RWPE2 (cell line): ENCODE data around the gene ELOB.

Experiments
- ATAC-seq: fragments of 200-7000 bp; cut with Tn5 transposase; 3 replicates; pipeline ENCODE4 v1.9.1; 2021; ENCODE audit warnings: low read depth
- DNase-seq: peaks from one replicate; pipeline ENCODE4 v3.0.0-alpha.2; 2020; ENCODE audit warnings: low spot score
- H3K27ac ChIP-seq: fragments of 450-650 bp; 2 replicates; pipeline ENCODE4 v1.5.1; 2017; ENCODE audit warnings: mild to moderate bottlenecking; ENCODE audit not compliant: poor library complexity, severe bottlenecking
- H3K27me3 ChIP-seq: fragments of 250-450 bp; sonication (Bioruptor Pico); 2 replicates; pipeline ENCODE4 v1.5.1; 2021; ENCODE audit warnings: mild to moderate bottlenecking, moderate library complexity; ENCODE audit not compliant: insufficient read depth, poor library complexity, severe bottlenecking
- H3K36me3 ChIP-seq: fragments of 250-450 bp; sonication (Bioruptor Pico); 2 replicates; pipeline ENCODE4 v1.5.1; 2020; ENCODE audit warnings: low read depth, mild to moderate bottlenecking, moderate library complexity
- H3K4me1 ChIP-seq: fragments of 250-450 bp; sonication (Bioruptor Pico); 2 replicates; pipeline ENCODE4 v1.5.1; 2021; ENCODE audit warnings: mild to moderate bottlenecking, moderate library complexity; ENCODE audit not compliant: insufficient read depth, poor library complexity, severe bottlenecking
- H3K4me3 ChIP-seq: fragments of 250-450 bp; sonication (Bioruptor Pico); 2 replicates; pipeline ENCODE4 v1.5.1; 2021; ENCODE audit warnings: mild to moderate bottlenecking, moderate library complexity; ENCODE audit not compliant: severe bottlenecking
- H3K9me3 ChIP-seq: fragments of 250-450 bp; sonication (Bioruptor Pico); 2 replicates; pipeline ENCODE4 v1.5.1; 2021; ENCODE audit warnings: mild to moderate bottlenecking, moderate library complexity; ENCODE audit not compliant: severe bottlenecking
- CTCF ChIP-seq: fragments of 450-650 bp; IDR thresholded peaks from one replicate; pipeline ENCODE4 v1.5.1; 2017; ENCODE audit warnings: mild to moderate bottlenecking, moderate library complexity; ENCODE audit not compliant: poor library complexity, severe bottlenecking

Gene ELOB

GRCh38 chr16:2741168-2741567 is 35.9 kb downstream of the ELOB start:
- no peak for TF ChIP-seq CTCF
- Histone ChIP-seq H3K27ac (no peak overlapping the region), H3K4me3 (no peak overlapping the region), H3K27me3 (no peaks in the 10 kb centered on the region), H3K36me3 (no peaks in the 10 kb centered on the region), H3K9me3 (no peaks in the 10 kb centered on the region), H3K4me1 (no peaks in the 10 kb centered on the region)
- no peak for DNase-seq
- no peak for ATAC-seq

- no peaks in the 10 kb centered on the region for H3K9me3 ChIP-seq
- no peak for TF ChIP-seq CTCF
- no peak for ATAC-seq
- H3K4me1 ChIP-seq = no peaks in the 10 kb centered on the region
- no peak for DNase-seq
- H3K36me3 ChIP-seq = no peaks in the 10 kb centered on the region
- no peaks in the 10 kb centered on the region for H3K27me3 ChIP-seq
- no peak overlapping the region for H3K4me3 ChIP-seq
- H3K27ac ChIP-seq = no peak overlapping the region
These were observed 36.6 kb downstream of the ELOB start for GRCh38 chr16:2740476-2740875.

DNA sequence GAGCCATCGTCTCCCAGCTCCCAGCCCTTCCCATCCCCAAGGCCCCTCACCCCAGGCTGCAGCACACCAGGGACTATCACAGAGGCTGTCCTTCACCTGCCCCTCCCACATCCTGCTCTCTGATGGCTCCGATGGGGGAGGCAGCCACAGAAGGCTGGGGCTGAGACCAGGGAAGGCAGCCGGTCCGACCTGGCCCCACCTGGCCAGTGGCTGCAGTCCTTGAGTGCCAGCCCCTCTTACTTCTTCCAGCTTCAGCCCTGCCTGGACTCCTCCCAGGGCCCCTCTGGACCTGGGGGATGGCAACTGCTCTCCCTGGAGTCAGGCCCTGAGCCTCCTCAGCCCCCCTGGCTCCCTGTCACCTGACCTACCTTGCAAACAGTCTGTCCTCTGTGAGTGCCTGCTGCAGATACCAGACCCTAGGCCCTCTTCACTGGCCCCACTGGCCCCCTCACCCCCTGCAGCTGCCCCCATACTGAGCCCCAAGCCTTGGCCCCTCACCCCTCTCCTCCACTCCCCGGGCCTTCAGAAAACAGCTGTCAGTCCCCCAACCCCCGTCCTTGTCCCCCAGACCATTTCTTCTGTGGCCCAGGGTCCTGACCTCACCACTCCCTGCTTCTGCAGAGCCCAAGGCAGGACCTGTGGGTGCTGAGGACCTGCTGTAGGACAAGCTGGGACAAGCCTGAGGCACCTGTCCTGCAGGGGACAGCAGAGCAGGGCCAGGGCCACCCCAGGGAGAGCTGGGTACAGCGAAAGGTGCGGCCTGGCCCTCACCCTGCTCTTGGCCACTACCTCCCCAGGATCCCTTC is 37.3 kb downstream of the ELOB start:
- Histone ChIP-seq H3K27me3 (no peaks in the 10 kb centered on the region), H3K4me1 (no peaks in the 10 kb centered on the region), H3K9me3 (no peaks in the 10 kb centered on the region), H3K36me3 (no peaks in the 10 kb centered on the region), H3K27ac (no peak overlapping the region), H3K4me3 (no peak overlapping the region)
- ATAC-seq (0 out of 3 replicates have a peak, but pooled peaks have one; percentile 14), DNase-seq (no peak)
- no peak for TF ChIP-seq CTCF

GRCh38 chr16:2738615-2739014 is 38.5 kb downstream of the ELOB start:
- ATAC-seq (no peak), DNase-seq (no peak)
- no peaks in the 10 kb centered on the region for H3K36me3 ChIP-seq
- H3K4me3 ChIP-seq = no peak overlapping the region
- H3K9me3 ChIP-seq = no peaks in the 10 kb centered on the region
- H3K4me1 ChIP-seq = no peaks in the 10 kb centered on the region
- no peak for TF ChIP-seq CTCF
- H3K27me3 ChIP-seq = no peaks in the 10 kb centered on the region
- H3K27ac ChIP-seq = no peak overlapping the region

DNA sequence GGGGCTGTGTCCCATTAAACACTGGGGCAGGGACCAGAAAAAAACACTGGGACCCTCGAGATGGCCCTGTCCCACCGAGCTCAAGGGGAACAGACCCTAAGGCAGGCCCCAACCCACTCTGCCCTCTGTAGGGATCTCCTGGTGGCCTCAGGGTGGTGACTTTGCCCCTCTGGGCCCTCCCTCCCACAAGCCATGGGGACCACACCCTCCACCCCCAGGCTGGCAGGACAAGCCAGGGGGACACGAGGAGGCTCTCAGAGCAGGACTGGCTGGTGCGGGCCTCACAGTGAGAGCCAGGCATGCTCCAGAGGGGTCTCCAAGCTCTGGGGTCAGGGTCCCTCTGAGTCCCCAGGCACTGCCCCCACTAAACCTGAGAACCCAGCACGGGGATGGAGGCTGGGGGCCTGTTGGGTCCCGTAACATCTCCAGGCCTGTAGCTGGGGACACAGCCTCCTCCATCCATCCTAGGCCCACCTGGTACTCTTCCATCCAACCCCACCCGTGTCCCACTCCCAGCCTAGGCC is 39.1 kb downstream of the ELOB start:
- no peak for ATAC-seq

More for the DNA sequence above, 39.1 kb downstream of the ELOB start:
- Histone ChIP-seq H3K9me3 (no peaks in the 10 kb centered on the region), H3K4me3 (no peak overlapping the region), H3K27ac (no peak overlapping the region), H3K27me3 (no peaks in the 10 kb centered on the region), H3K4me1 (no peaks in the 10 kb centered on the region), H3K36me3 (no peaks in the 10 kb centered on the region)
- no peak for TF ChIP-seq CTCF
- DNase-seq = no peak
